H1 (cell line): ENCODE data around the gene DCTD. TPM values are rescaled to one million over a fixed set of nuclear protein-coding genes. Genes with fewer than 3 reads are reported as not detected.

ENCODE experiments used
- CTCF ChIA-PET: fragments of 300-600 bp; sonication (Branson Sonifier 250); formaldehyde crosslinking; loops from one replicate; lab custom pipeline; 2021; ENCODE audit not compliant: partially characterized antibody; lab: Charles Lee
- POLR2A ChIA-PET: fragments of 300-600 bp; sonication (Branson Sonifier 250); formaldehyde crosslinking; loops from one replicate; lab custom pipeline; 2021; ENCODE audit warnings: inconsistent platforms; ENCODE audit not compliant: partially characterized antibody; lab: Charles Lee
- DNase-seq, 2 experiments: peaks; one replicate each; pipeline versions ENCODE4 v3.0.0 to v3.0.0-alpha.2; 2010 to 2022; ENCODE audit warnings: low spot score in 2 of 2, low read depth in 1 of 2, mixed read lengths in 1 of 2
- FAIRE-seq: peaks from 2 replicates; lab custom pipeline; 2011; peaks lifted over from hg19 to GRCh38; lab: Jason Lieb, UNC
- H2AFZ ChIP-seq: 2 replicates; pipeline ENCODE4 v1.8.1; 2012; ENCODE audit warnings: low read length, inconsistent platforms
- H2AK5ac ChIP-seq: 2 replicates; pipeline ENCODE4 v1.6.1; 2013; ENCODE audit warnings: low read depth, low read length
- H2BK120ac ChIP-seq: replicated peaks from 2 replicates; pipeline ENCODE3; 2013; ENCODE audit warnings: low read depth, low read length, inconsistent platforms
- H2BK12ac ChIP-seq: 2 replicates; pipeline ENCODE4 v1.6.1; 2013; ENCODE audit warnings: low read depth, low read length
- H2BK15ac ChIP-seq: 2 replicates; pipeline ENCODE4 v1.6.1; 2013; ENCODE audit warnings: low read length
- H2BK20ac ChIP-seq: 2 replicates; pipeline ENCODE4 v1.6.1; 2013; ENCODE audit warnings: low read length
- H2BK5ac ChIP-seq: 2 replicates; pipeline ENCODE4 v1.6.1; 2013; ENCODE audit warnings: low read depth, low read length
- H3K14ac ChIP-seq: 2 replicates; pipeline ENCODE4 v1.6.1; 2013; ENCODE audit warnings: inconsistent platforms; ENCODE audit not compliant: insufficient read length
- H3K18ac ChIP-seq: 2 replicates; pipeline ENCODE4 v1.6.1; 2013; ENCODE audit warnings: low read length; ENCODE audit errors: extremely low read depth
- H3K23ac ChIP-seq: 2 replicates; pipeline ENCODE4 v1.6.1; 2013; ENCODE audit warnings: inconsistent platforms; ENCODE audit not compliant: insufficient read length
- H3K23me2 ChIP-seq: 2 replicates; pipeline ENCODE4 v1.6.1; 2013; ENCODE audit warnings: low read depth, low read length
- H3K27ac ChIP-seq: 2 replicates; pipeline ENCODE4 v1.6.1; 2011; ENCODE audit warnings: low read depth, low read length, inconsistent platforms
- H3K27me3 ChIP-seq, 4 experiments: replicated peaks in 1 of 4; 1 replicate in 1 of 4; 2 replicates in 3 of 4; pipeline versions ENCODE4 v1.6.1 to v1.8.1; 2011 to 2013; ENCODE audit warnings: low read length in 3 of 4, mild to moderate bottlenecking in 3 of 4, inconsistent platforms in 2 of 4, mixed read lengths in 2 of 4, moderate library complexity in 1 of 4; ENCODE audit not compliant: control insufficient read depth in 3 of 4, insufficient read depth in 3 of 4; ENCODE audit errors: extremely low read depth in 1 of 4
- H3K36me3 ChIP-seq, 4 experiments: 2 replicates each; pipeline versions ENCODE4 v1.6.1 to v1.8.1; 2011 to 2013; ENCODE audit warnings: mild to moderate bottlenecking in 4 of 4, low read length in 3 of 4, moderate library complexity in 2 of 4, control low read depth in 1 of 4, inconsistent platforms in 1 of 4; ENCODE audit not compliant: insufficient read depth in 4 of 4, control insufficient read depth in 2 of 4
- H3K4ac ChIP-seq: replicated peaks from 2 replicates; pipeline ENCODE3; 2013; ENCODE audit warnings: low read length, low read depth, mixed read lengths, inconsistent platforms; ENCODE audit not compliant: insufficient read length
- H3K4me1 ChIP-seq, 4 experiments: replicated peaks in 1 of 4; 1 replicate in 1 of 4; 2 replicates in 3 of 4; pipeline versions ENCODE4 v1.6.1 to v1.8.1; 2011 to 2013; ENCODE audit warnings: low read length in 3 of 4, inconsistent platforms in 2 of 4, mixed read lengths in 1 of 4; ENCODE audit not compliant: insufficient read depth in 4 of 4, control insufficient read depth in 3 of 4
- H3K4me2 ChIP-seq, 2 experiments: 2 replicates each; pipeline versions ENCODE4 v1.6.1 to v1.8.1; 2011 to 2013; ENCODE audit warnings: low read depth in 2 of 2, low read length in 2 of 2, control low read depth in 1 of 2, inconsistent platforms in 1 of 2, mild to moderate bottlenecking in 1 of 2; ENCODE audit not compliant: insufficient read depth in 1 of 2
- H3K4me3 ChIP-seq, 4 experiments: fragments of 200-600, 300-600 bp in 1 of 4; sonication (generic), shearing (Covaris generic), sonication (Bioruptor Twin) in 1 of 4; 2 replicates each; pipeline versions ENCODE4 v1.5.1 to v1.8.1; 2011 to 2016; ENCODE audit warnings: low read length in 4 of 4, low read depth in 3 of 4, control low read depth in 2 of 4, inconsistent platforms in 2 of 4, mild to moderate bottlenecking in 2 of 4, mixed read lengths in 1 of 4, moderate library complexity in 1 of 4; ENCODE audit not compliant: insufficient read depth in 2 of 4; ENCODE audit errors: extremely low read depth in 1 of 4
- H3K56ac ChIP-seq: replicated peaks from 2 replicates; pipeline ENCODE3; 2013; ENCODE audit warnings: low read depth, mild to moderate bottlenecking, mixed read lengths, low read length, inconsistent platforms; ENCODE audit not compliant: insufficient read length
- H3K79me1 ChIP-seq: 2 replicates; pipeline ENCODE4 v1.6.1; 2013; ENCODE audit warnings: low read depth, low read length, control low read depth
- H3K79me2 ChIP-seq, 2 experiments: 2 replicates each; pipeline versions ENCODE4 v1.6.1 to v1.8.1; 2012 to 2013; ENCODE audit warnings: low read length in 2 of 2, mild to moderate bottlenecking in 2 of 2, inconsistent platforms in 1 of 2; ENCODE audit not compliant: insufficient read depth in 2 of 2, control insufficient read depth in 1 of 2
- H3K9ac ChIP-seq, 4 experiments: replicated peaks in 1 of 4; 1 replicate in 1 of 4; 2 replicates in 3 of 4; pipeline versions ENCODE4 v1.6.1 to v1.8.1; 2011 to 2013; ENCODE audit warnings: low read depth in 3 of 4, low read length in 3 of 4, control low read depth in 2 of 4, mild to moderate bottlenecking in 2 of 4, moderate library complexity in 2 of 4, inconsistent platforms in 1 of 4; ENCODE audit errors: extremely low read depth in 1 of 4
- H3K9me3 ChIP-seq, 2 experiments: 2 replicates each; pipeline versions ENCODE4 v1.6.1 to v1.8.1; 2012 to 2013; ENCODE audit warnings: mild to moderate bottlenecking in 2 of 2, moderate library complexity in 2 of 2, control low read depth in 1 of 2, inconsistent platforms in 1 of 2, low read depth in 1 of 2, low read length in 1 of 2, mixed read lengths in 1 of 2; ENCODE audit not compliant: insufficient read depth in 2 of 2
- H4K20me1 ChIP-seq, 2 experiments: replicated peaks in 1 of 2; 2 replicates each; pipeline versions ENCODE3 to v1.8.1; 2011 to 2013; ENCODE audit warnings: inconsistent platforms in 2 of 2, low read length in 2 of 2, mild to moderate bottlenecking in 1 of 2; ENCODE audit not compliant: insufficient read depth in 2 of 2, control insufficient read depth in 1 of 2
- H4K5ac ChIP-seq: 2 replicates; pipeline ENCODE4 v1.6.1; 2013; ENCODE audit warnings: low read length, low read depth, mixed read lengths, inconsistent platforms; ENCODE audit not compliant: insufficient read length
- H4K8ac ChIP-seq: 2 replicates; pipeline ENCODE4 v1.8.0; 2013; ENCODE audit warnings: mild to moderate bottlenecking, moderate library complexity, low read length, inconsistent platforms; ENCODE audit not compliant: insufficient read depth; ENCODE audit errors: extremely low read depth
- H4K91ac ChIP-seq: replicated peaks from 2 replicates; pipeline ENCODE3; 2013; ENCODE audit warnings: low read length, mixed read lengths, inconsistent platforms; ENCODE audit not compliant: insufficient read length
- E2F6 ChIP-seq: IDR thresholded peaks from 2 replicates; pipeline ENCODE4 v1.6.1; 2012; ENCODE audit warnings: inconsistent platforms
- FOSL1 ChIP-seq: IDR thresholded peaks from 2 replicates; pipeline ENCODE4 v1.6.1; 2011; ENCODE audit warnings: mild to moderate bottlenecking, low read depth, low read length, moderate library complexity; ENCODE audit not compliant: insufficient read depth
- MAFK ChIP-seq: IDR thresholded peaks from 2 replicates; pipeline ENCODE4 v1.6.1; 2012; ENCODE audit warnings: low read depth, mild to moderate bottlenecking, improper control_type of control experiment, low read length
- RNF2 ChIP-seq: fragments of 200-900, 300-1000 bp; sonication (generic); IDR thresholded peaks from 2 replicates; pipeline ENCODE4 v1.7.1; 2016; ENCODE audit warnings: borderline replicate concordance, low read depth, mild to moderate bottlenecking, antibody characterized with exemption, low read length; ENCODE audit not compliant: poor library complexity, severe bottlenecking; ENCODE audit errors: missing control alignments
- RXRA ChIP-seq: IDR thresholded peaks from 2 replicates; pipeline ENCODE4 v1.6.1; 2011; ENCODE audit warnings: low read depth, mild to moderate bottlenecking, low read length, moderate library complexity; ENCODE audit not compliant: insufficient read depth
- SP1 ChIP-seq: IDR thresholded peaks from 2 replicates; pipeline ENCODE4 v1.6.1; 2011; ENCODE audit warnings: low read depth, low read length
- SP2 ChIP-seq: IDR thresholded peaks from 2 replicates; pipeline ENCODE4 v1.6.1; 2012; ENCODE audit warnings: mild to moderate bottlenecking, low read length, inconsistent platforms
- SRF ChIP-seq: IDR thresholded peaks from 2 replicates; pipeline ENCODE4 v1.6.1; 2011; ENCODE audit warnings: mild to moderate bottlenecking, low read depth, low read length, moderate library complexity
- WGBS, 2 experiments: shearing (Covaris generic) in 1 of 2; methylation state at CpG; one replicate each; pipeline versions ENCODE4 v1.1.6 to v1.1.7; 2013 to 2015; ENCODE audit warnings: low lambda C conversion rate in 2 of 2, mixed read lengths in 2 of 2, inconsistent platforms in 1 of 2, low coverage in 1 of 2, missing lambda C conversion rate in 1 of 2; ENCODE audit not compliant: insufficient replicate concordance in 2 of 2, insufficient coverage in 1 of 2, insufficient read length in 1 of 2; ENCODE audit errors: extremely low coverage in 1 of 2, missing lambda C conversion rate in 1 of 2; 5-methylcytosine and 5-hydroxymethylcytosine counted together
- polyA plus RNA-seq, 7 experiments: library from polyadenylated mRNA; depleted of rRNA in 3 of 7; stranded (reverse) in 5 of 7; unstranded in 2 of 7; fragments of >200 nt in 5 of 7; fragments of 200-250 nt in 2 of 7; gene quantifications; 1 replicate in 5 of 7; 2 replicates in 1 of 7; 4 replicates in 1 of 7; pipeline versions ENCODE4 v1.2.1 to v1.2.3, GENCODE V29; 2011 to 2013; ENCODE audit warnings: missing spikeins in 2 of 7, mixed read lengths in 2 of 7
- total RNA-seq: library from RNA; stranded (reverse); fragmentation: NEBNext Ultra II Directional; extraction: Animal tissue kit (Norgen Biotek cat#: 25700); gene quantifications from 2 replicates; pipeline ENCODE4 v1.2.1, GENCODE V29; 2021
- TF ChIP-seq, protein P1 (sequence below), 3 experiments: IDR thresholded peaks; 1 replicate in 2 of 3; 2 replicates in 1 of 3; pipeline versions ENCODE4 v1.5.1 to v1.6.1; 2011; ENCODE audit warnings: low read length in 3 of 3, mild to moderate bottlenecking in 3 of 3, inconsistent platforms in 2 of 3, low read depth in 1 of 3, moderate library complexity in 1 of 3; ENCODE audit not compliant: insufficient read depth in 1 of 3; ENCODE audit errors: control extremely low read depth in 1 of 3

Gene DCTD
- total and polyA plus RNA-seq, 2 of the 8 experiments (the other 6 are each of a cell fraction or from before 2014, with no cell fraction given) = 60.2 to 69.5 TPM

DNA sequence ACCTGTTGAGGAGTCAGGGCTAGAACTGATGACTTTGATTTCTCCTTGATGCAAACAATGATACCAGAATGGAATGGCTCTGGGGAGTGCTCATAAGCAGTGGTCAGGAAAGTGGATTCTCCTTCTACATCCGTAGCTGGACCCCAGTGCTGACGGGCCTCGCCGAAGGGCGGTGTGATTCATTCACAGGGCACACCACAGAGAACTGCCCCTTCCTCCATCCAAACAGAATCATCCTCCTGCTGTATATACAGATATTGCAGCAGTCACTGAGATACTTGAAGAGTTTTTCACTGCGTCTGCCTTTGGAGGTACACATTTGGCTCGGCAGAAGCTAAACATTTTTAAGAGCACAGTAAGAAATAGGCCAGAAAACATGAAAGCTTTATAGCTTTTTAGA lies 7.3 kb upstream of the DCTD start:
- Histone ChIP-seq H4K91ac (no peak overlapping the region), H3K79me1 (no peaks in the 10 kb centered on the region), H3K18ac (no peak overlapping the region), H3K27ac (no peak overlapping the region), H4K5ac (no peak overlapping the region), H3K9ac (no peak overlapping the region), H2BK20ac (no peak overlapping the region), H3K9me3 (no peaks in the 10 kb centered on the region), H3K23me2 (no peaks in the 10 kb centered on the region), H3K4me2 (no peak overlapping the region), H3K4me1 (no peaks in the 10 kb centered on the region; a peak in 1 of 7 replicates), H2AK5ac (no peak overlapping the region), H2BK5ac (no peak overlapping the region), H3K79me2 (no peaks in the 10 kb centered on the region), H3K4ac (no peak overlapping the region), H3K23ac (no peak overlapping the region), H3K4me3 (no peak overlapping the region), H3K56ac (no peak overlapping the region), H4K8ac (no peak overlapping the region), H4K20me1 (no peaks in the 10 kb centered on the region), H3K36me3 (no peaks in the 10 kb centered on the region), H3K27me3 (no peaks in the 10 kb centered on the region), H2AFZ (no peak overlapping the region), H3K14ac (no peak overlapping the region), H2BK120ac (no peak overlapping the region), H2BK15ac (no peak overlapping the region), H2BK12ac (no peak overlapping the region)
- POLR2A ChIA-PET = interaction anchor here (1.9 kb wide), 1 partner anchor 12 kb away, joined by 6 read pairs; no protein-coding TSS in a partner anchor
- DNase-seq (no peak), FAIRE-seq (no peak)
- CTCF ChIA-PET = interaction anchor here (0.6 to 6.7 kb wide), 29 partner anchors 8 to 441 kb away, joined by 3 to 74 read pairs (median 4); no protein-coding TSS in a partner anchor
- WGBS, 2 experiments = 88% methylated on average over 7 of the region's 7 CpGs; no CpG with 5 or more reads in 1 of the 2 experiments
- no peak for TF ChIP-seq RXRA
- TF ChIP-seq SRF = no peak
- TF ChIP-seq E2F6 = no peak
- TF ChIP-seq, protein P1, sequence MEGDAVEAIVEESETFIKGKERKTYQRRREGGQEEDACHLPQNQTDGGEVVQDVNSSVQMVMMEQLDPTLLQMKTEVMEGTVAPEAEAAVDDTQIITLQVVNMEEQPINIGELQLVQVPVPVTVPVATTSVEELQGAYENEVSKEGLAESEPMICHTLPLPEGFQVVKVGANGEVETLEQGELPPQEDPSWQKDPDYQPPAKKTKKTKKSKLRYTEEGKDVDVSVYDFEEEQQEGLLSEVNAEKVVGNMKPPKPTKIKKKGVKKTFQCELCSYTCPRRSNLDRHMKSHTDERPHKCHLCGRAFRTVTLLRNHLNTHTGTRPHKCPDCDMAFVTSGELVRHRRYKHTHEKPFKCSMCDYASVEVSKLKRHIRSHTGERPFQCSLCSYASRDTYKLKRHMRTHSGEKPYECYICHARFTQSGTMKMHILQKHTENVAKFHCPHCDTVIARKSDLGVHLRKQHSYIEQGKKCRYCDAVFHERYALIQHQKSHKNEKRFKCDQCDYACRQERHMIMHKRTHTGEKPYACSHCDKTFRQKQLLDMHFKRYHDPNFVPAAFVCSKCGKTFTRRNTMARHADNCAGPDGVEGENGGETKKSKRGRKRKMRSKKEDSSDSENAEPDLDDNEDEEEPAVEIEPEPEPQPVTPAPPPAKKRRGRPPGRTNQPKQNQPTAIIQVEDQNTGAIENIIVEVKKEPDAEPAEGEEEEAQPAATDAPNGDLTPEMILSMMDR (IDR thresholded peaks at IDR 0.05; ENCODE audit: control extremely low read depth in 1 of 3, insufficient read depth in 1 of 3, low read depth in 1 of 3, low read length in 3 of 3) = no peak
- no peak for TF ChIP-seq FOSL1
- no peak for TF ChIP-seq RNF2
- TF ChIP-seq MAFK = no peak
- TF ChIP-seq SP1 = no peak
- TF ChIP-seq SP2 = no peak
